ENCODE measurements around the gene FBXW5. TPM values are rescaled to one million over a fixed set of nuclear protein-coding genes. Genes with fewer than 3 reads are reported as not detected.

Gene FBXW5
- total and polyA plus RNA-seq, 9 of the 15 experiments (the other 6 are each of a cell fraction or from before 2014, with no cell fraction given): 0.21 to 128 (median 37.0) TPM

GRCh38 chr9:136975644-136976043 is 31.1 kb upstream of the FBXW5 start (continued):
- no peak for TF ChIP-seq ZNF217 (CRISPR knock-in tag; IDR thresholded peaks at IDR 0.05)
- no peak for TF ChIP-seq MAFG (tag; conservative IDR thresholded peaks at IDR 0.05)
- TF ChIP-seq ATF4 (CRISPR knock-in tag; IDR thresholded peaks at IDR 0.05): no peak
- TF ChIP-seq ZNF324 (CRISPR knock-in tag; IDR thresholded peaks at IDR 0.05): no peak
- no peak for TF ChIP-seq TCF15 (CRISPR knock-in tag; IDR thresholded peaks at IDR 0.05)
- TF ChIP-seq MBD2 (IDR thresholded peaks at IDR 0.05; ENCODE audit: borderline replicate concordance, low read depth): no peak
- no peak for TF ChIP-seq ARID3B (CRISPR knock-in tag; IDR thresholded peaks at IDR 0.05; ENCODE audit: borderline replicate concordance)
- TF ChIP-seq POLR2G (IDR thresholded peaks at IDR 0.05; ENCODE audit: low read depth, low read length): no peak
- no peak for TF ChIP-seq KDM4B (IDR thresholded peaks at IDR 0.05; ENCODE audit: borderline replicate concordance in 2 of 2, low read depth in 1 of 2)
- TF ChIP-seq ZNF445 (CRISPR knock-in tag; IDR thresholded peaks at IDR 0.05; ENCODE audit: low read depth): no peak
- TF ChIP-seq SIX5 (IDR thresholded peaks at IDR 0.05; ENCODE audit: borderline replicate concordance in 1 of 2, insufficient read depth in 1 of 2, low read depth in 1 of 2, low read length in 2 of 2): no peak
- TF ChIP-seq BMI1 (IDR thresholded peaks at IDR 0.05; ENCODE audit: low read length): no peak
- no peak for TF ChIP-seq ELK3 (CRISPR knock-in tag; IDR thresholded peaks at IDR 0.05)
- TF ChIP-seq MNT (conservative IDR thresholded peaks at IDR 0.05): peak in 1 of 2 experiments; percentile 50; a peak in 1 of 4 replicates
- 0 out of 2 replicates have a peak, but pooled peaks have one; percentile 8 for TF ChIP-seq VEZF1 (CRISPR knock-in tag; IDR thresholded peaks at IDR 0.05)
- no peak for TF ChIP-seq MLX (CRISPR knock-in tag; conservative IDR thresholded peaks at IDR 0.05)
- no peak for TF ChIP-seq DEAF1 (CRISPR knock-in tag; IDR thresholded peaks at IDR 0.05)
- TF ChIP-seq ZNF586 (CRISPR knock-in tag; conservative IDR thresholded peaks at IDR 0.05): no peak

Measured in K562 (cell line).